NCI-H1105 (cell line): ENCODE data around the gene ERI3.

Source experiments
- DNase-seq: peaks from one replicate; lab custom pipeline; 2025; lab: John Stamatoyannopoulos, UW

The ERI3 gene

GRCh38 chr1:44348061-44348485 is 7.0 kb downstream of the ERI3 start:
- DNase-seq: no peak

GRCh38 chr1:44347280-44347679 is 7.8 kb downstream of the ERI3 start:
- DNase-seq: no peak

GRCh38 chr1:44346878-44347277 is 8.2 kb downstream of the ERI3 start:
- DNase-seq: no peak

GRCh38 chr1:44346184-44346583 is 8.9 kb downstream of the ERI3 start:
- DNase-seq: no peak

- no peak for DNase-seq
Measured at GRCh38 chr1:44345187-44345775, 9.8 kb downstream of the ERI3 start.

- no peak for DNase-seq
Measured at GRCh38 chr1:44339731-44340130, 15.3 kb downstream of the ERI3 start.

GRCh38 chr1:44338136-44338535 is 16.9 kb downstream of the ERI3 start:
- no peak for DNase-seq

- DNase-seq: no peak
Measured at GRCh38 chr1:44336668-44337067, 18.4 kb downstream of the ERI3 start.

GRCh38 chr1:44334968-44335367 is 20.1 kb downstream of the ERI3 start:
- DNase-seq: no peak

- DNase-seq: no peak
Measured at GRCh38 chr1:44333376-44333775, 21.7 kb downstream of the ERI3 start.

GRCh38 chr1:44332505-44332904 is 22.6 kb downstream of the ERI3 start:
- no peak for DNase-seq

GRCh38 chr1:44330935-44331334 is 24.1 kb downstream of the ERI3 start:
- no peak for DNase-seq

- no peak for DNase-seq
Measured at GRCh38 chr1:44328671-44329416, 26.2 kb downstream of the ERI3 start.

- peak; percentile 85 for DNase-seq
Measured at GRCh38 chr1:44327679-44328491, 27.2 kb downstream of the ERI3 start.

- no peak for DNase-seq
Measured at GRCh38 chr1:44326821-44327465, 28.1 kb downstream of the ERI3 start.

- no peak for DNase-seq
Measured at GRCh38 chr1:44326024-44326701, 28.9 kb downstream of the ERI3 start.

- DNase-seq: no peak
Measured at GRCh38 chr1:44323947-44324346, 31.1 kb downstream of the ERI3 start.

- DNase-seq: no peak
Measured at GRCh38 chr1:44322367-44322766, 32.7 kb downstream of the ERI3 start.

GRCh38 chr1:44321466-44321865 is 33.6 kb downstream of the ERI3 start:
- no peak for DNase-seq

- peak; percentile 57 for DNase-seq
Measured at GRCh38 chr1:44318097-44319088, 36.7 kb downstream of the ERI3 start.
